RWPE2 (cell line): ENCODE measurements around the gene SLCO4A1.

Experiments
- ATAC-seq: fragments of 200-7000 bp; cut with Tn5 transposase; 3 replicates; pipeline ENCODE4 v1.9.1; 2021; ENCODE audit warnings: low read depth
- DNase-seq: peaks from one replicate; pipeline ENCODE4 v3.0.0-alpha.2; 2020; ENCODE audit warnings: low spot score
- H3K27ac ChIP-seq: fragments of 450-650 bp; 2 replicates; pipeline ENCODE4 v1.5.1; 2017; ENCODE audit warnings: mild to moderate bottlenecking; ENCODE audit not compliant: poor library complexity, severe bottlenecking
- H3K27me3 ChIP-seq: fragments of 250-450 bp; sonication (Bioruptor Pico); 2 replicates; pipeline ENCODE4 v1.5.1; 2021; ENCODE audit warnings: mild to moderate bottlenecking, moderate library complexity; ENCODE audit not compliant: insufficient read depth, poor library complexity, severe bottlenecking
- H3K36me3 ChIP-seq: fragments of 250-450 bp; sonication (Bioruptor Pico); 2 replicates; pipeline ENCODE4 v1.5.1; 2020; ENCODE audit warnings: low read depth, mild to moderate bottlenecking, moderate library complexity
- H3K4me1 ChIP-seq: fragments of 250-450 bp; sonication (Bioruptor Pico); 2 replicates; pipeline ENCODE4 v1.5.1; 2021; ENCODE audit warnings: mild to moderate bottlenecking, moderate library complexity; ENCODE audit not compliant: insufficient read depth, poor library complexity, severe bottlenecking
- H3K4me3 ChIP-seq: fragments of 250-450 bp; sonication (Bioruptor Pico); 2 replicates; pipeline ENCODE4 v1.5.1; 2021; ENCODE audit warnings: mild to moderate bottlenecking, moderate library complexity; ENCODE audit not compliant: severe bottlenecking
- H3K9me3 ChIP-seq: fragments of 250-450 bp; sonication (Bioruptor Pico); 2 replicates; pipeline ENCODE4 v1.5.1; 2021; ENCODE audit warnings: mild to moderate bottlenecking, moderate library complexity; ENCODE audit not compliant: severe bottlenecking
- CTCF ChIP-seq: fragments of 450-650 bp; IDR thresholded peaks from one replicate; pipeline ENCODE4 v1.5.1; 2017; ENCODE audit warnings: mild to moderate bottlenecking, moderate library complexity; ENCODE audit not compliant: poor library complexity, severe bottlenecking

SLCO4A1 gene

DNA sequence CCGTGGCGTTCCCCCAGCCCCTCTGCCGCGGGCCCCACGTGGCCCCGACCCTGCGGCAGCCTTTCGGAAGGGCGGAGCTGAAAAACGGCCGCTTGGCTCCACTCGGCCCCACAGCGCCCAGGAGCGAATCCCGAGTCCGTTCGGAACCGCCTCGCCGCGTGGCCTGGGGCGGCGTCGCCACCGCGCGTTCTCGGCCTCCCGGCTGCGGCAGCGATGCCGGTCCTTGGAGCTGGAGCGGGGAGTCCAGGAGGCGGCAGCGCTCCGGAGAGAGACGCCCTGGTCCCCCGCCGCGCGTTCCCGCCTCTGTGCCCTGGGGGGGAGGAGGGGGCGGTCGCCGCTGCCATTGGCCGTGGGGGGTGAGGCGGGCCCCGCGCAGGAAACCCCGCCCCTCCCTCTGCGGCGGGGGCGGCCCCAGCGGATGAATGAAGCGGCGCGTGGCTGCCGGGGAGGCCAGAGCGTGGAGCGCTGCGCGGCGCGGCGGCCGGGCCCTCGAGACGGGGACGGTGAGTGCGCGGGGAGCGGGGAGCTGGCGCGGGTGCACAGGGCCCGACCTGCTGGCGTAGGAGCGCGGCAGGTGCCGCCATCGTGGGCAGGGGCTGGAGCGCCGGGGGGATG, at the start of gene SLCO4A1:
TSS of gene SLCO4A1 (plus strand) at position 453 of the 615 bp plus-strand sequence. CDS start 13,952 bp downstream, outside the sequence.
- Histone ChIP-seq H3K9me3 (no peaks in the 10 kb centered on the region), H3K27ac (no peak within 1 kb of the TSS), H3K27me3 (peaks cover 5% of the 10 kb centered on the region), H3K4me3 (peak within 1 kb of the TSS; percentile 47), H3K4me1 (no peaks in the 10 kb centered on the region), H3K36me3 (no peaks in the 10 kb centered on the region)
- peak; percentile 68 for ATAC-seq
- no peak for TF ChIP-seq CTCF
- DNase-seq, result no peak

GRCh38 chr20:62592506-62593177, 49.7 kb upstream of the SLCO4A1 start:
- H3K27me3 ChIP-seq, result no peaks in the 10 kb centered on the region
- H3K36me3 ChIP-seq, result no peaks in the 10 kb centered on the region
- no peak overlapping the region for H3K27ac ChIP-seq
- no peaks in the 10 kb centered on the region for H3K9me3 ChIP-seq
- H3K4me3 ChIP-seq, result no peak overlapping the region
- TF ChIP-seq CTCF, result no peak
- DNase-seq (no peak), ATAC-seq (no peak)
- H3K4me1 ChIP-seq, result peaks cover 32% of the 10 kb centered on the region

DNA sequence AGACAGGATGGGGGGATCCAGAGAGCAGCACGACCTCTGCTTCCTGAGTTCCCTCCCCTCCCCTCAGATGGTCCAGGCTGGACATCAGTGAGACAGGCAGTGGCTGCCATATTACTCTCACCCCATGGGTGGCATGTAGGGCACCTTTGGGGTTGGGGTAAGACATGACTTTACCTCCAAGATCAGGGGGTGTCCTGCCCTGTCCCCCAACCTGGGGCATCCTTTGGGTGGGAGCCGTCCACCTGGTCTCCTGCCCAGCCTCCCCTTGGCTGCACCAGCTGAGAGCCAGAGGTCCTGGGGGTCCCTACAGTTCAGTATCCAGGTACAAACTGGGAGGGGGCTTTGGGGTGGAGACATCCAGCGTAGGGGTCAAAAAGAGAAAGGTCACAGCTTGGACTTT, 48.7 kb upstream of the SLCO4A1 start:
- Histone ChIP-seq H3K27ac (no peak overlapping the region), H3K9me3 (no peaks in the 10 kb centered on the region), H3K36me3 (no peaks in the 10 kb centered on the region), H3K4me1 (peaks cover 30% of the 10 kb centered on the region), H3K4me3 (no peak overlapping the region), H3K27me3 (no peaks in the 10 kb centered on the region)
- DNase-seq (no peak), ATAC-seq (no peak)
- TF ChIP-seq CTCF, result no peak

GRCh38 chr20:62595069-62595468, 47.2 kb upstream of the SLCO4A1 start:
- no peak overlapping the region for H3K27ac ChIP-seq
- no peak for ATAC-seq
- H3K4me1 ChIP-seq, result peaks cover 28% of the 10 kb centered on the region
- H3K27me3 ChIP-seq, result no peaks in the 10 kb centered on the region
- H3K4me3 ChIP-seq, result no peak overlapping the region
- no peaks in the 10 kb centered on the region for H3K9me3 ChIP-seq
- TF ChIP-seq CTCF, result no peak
- H3K36me3 ChIP-seq, result no peaks in the 10 kb centered on the region
- DNase-seq, result no peak

DNA sequence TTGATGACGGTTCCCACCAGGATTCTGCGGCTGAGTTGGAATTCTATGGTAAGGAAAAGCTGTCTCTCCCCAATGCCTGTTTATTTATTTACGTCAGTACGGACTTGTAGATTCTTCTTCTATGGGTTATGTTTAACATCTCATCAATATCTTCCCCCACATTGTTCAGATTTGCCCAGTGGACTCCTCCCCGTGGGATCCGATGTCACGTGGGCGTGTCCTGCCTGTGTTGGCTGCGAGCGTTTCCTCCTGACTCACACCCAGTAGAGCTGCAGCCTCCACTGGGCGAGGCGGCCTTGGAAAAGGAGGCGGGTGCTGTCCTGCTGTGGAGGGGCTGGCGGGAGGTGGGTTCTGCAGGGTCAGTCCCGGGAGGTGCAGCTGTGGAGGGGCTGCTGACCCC, 46.8 kb upstream of the SLCO4A1 start:
- ATAC-seq (peak; percentile 82), DNase-seq (peak; percentile 98)
- H3K4me1 ChIP-seq, result peaks cover 23% of the 10 kb centered on the region
- H3K9me3 ChIP-seq, result no peaks in the 10 kb centered on the region
- no peak overlapping the region for H3K4me3 ChIP-seq
- no peaks in the 10 kb centered on the region for H3K27me3 ChIP-seq
- no peak overlapping the region for H3K27ac ChIP-seq
- no peak for TF ChIP-seq CTCF
- H3K36me3 ChIP-seq, result no peaks in the 10 kb centered on the region
